ENCODE results near the gene COL27A1. TPM values are rescaled to one million over a fixed set of nuclear protein-coding genes. Genes with fewer than 3 reads are reported as not detected.

The COL27A1 gene
- total and polyA plus RNA-seq, 2 experiments from 2014 or later: 10.5 to 18.0 TPM

- Histone ChIP-seq H3K4me2 (no peak overlapping the region), H3K79me2 (replicated peaks; ENCODE audit: insufficient read depth) (no peaks in the 10 kb centered on the region), H3K27ac (ENCODE audit: low read depth) (no peak overlapping the region), H3K4me1 (ENCODE audit: insufficient read depth) (no peaks in the 10 kb centered on the region), H3K27me3 (ENCODE audit: insufficient read depth) (no peaks in the 10 kb centered on the region), H3F3A (replicated peaks; ENCODE audit: low read depth) (no peaks in the 10 kb centered on the region), H4K20me1 (replicated peaks; ENCODE audit: insufficient read depth) (no peaks in the 10 kb centered on the region), H3K4me3 (no peak overlapping the region), H3K36me3 (ENCODE audit: insufficient read depth) (no peaks in the 10 kb centered on the region), H3K9me2 (ENCODE audit: insufficient read depth) (no peaks in the 10 kb centered on the region), H2AFZ (no peak overlapping the region)
- Mint-ChIP-seq H3K36me3 (ENCODE audit: low read depth) (no peaks in the 10 kb centered on the region; the same call in 2 of the 3 replicates), H3K27ac (no peak overlapping the region), H3K4me3 (no peak overlapping the region), H3K9me3 (no peaks in the 10 kb centered on the region), H3K4me1 (peaks cover 5% of the 10 kb centered on the region; the same call in 2 of the 3 replicates), H3K27me3 (ENCODE audit: insufficient read depth, low read depth, poor library complexity) (peaks cover 5% of the 10 kb centered on the region)
- no peak for ATAC-seq
- DNase-seq (ENCODE audit: low spot score): no peak
- TF ChIP-seq CTCF (conservative IDR thresholded peaks at IDR 0.05; ENCODE audit: low read depth in 2 of 2) (no peak), JUNB (IDR thresholded peaks at IDR 0.05; ENCODE audit: unreplicated experiment) (no peak), CREB1 (CRISPR knock-in tag; IDR thresholded peaks at IDR 0.05; ENCODE audit: low read depth) (no peak), POLR2AphosphoS5 (IDR thresholded peaks at IDR 0.05; ENCODE audit: low read depth) (no peak), REST (IDR thresholded peaks at IDR 0.05; ENCODE audit: unreplicated experiment) (no peak), STAT1 (IDR thresholded peaks at IDR 0.05; ENCODE audit: unreplicated experiment) (no peak), NANOG (IDR thresholded peaks at IDR 0.05; ENCODE audit: borderline replicate concordance) (no peak)
Observed at GRCh38 chr9:114117614-114117995, 37.7 kb upstream of the COL27A1 start.

GRCh38 chr9:114117996-114118830 is 37.1 kb upstream of the COL27A1 start:
- Histone ChIP-seq H3K27ac (ENCODE audit: low read depth) (no peak overlapping the region), H3K4me1 (ENCODE audit: insufficient read depth) (no peaks in the 10 kb centered on the region), H3K36me3 (ENCODE audit: insufficient read depth) (no peaks in the 10 kb centered on the region), H3K4me3 (no peak overlapping the region), H2AFZ (no peak overlapping the region), H3K79me2 (replicated peaks; ENCODE audit: insufficient read depth) (no peaks in the 10 kb centered on the region), H3K4me2 (no peak overlapping the region), H3K27me3 (ENCODE audit: insufficient read depth) (no peaks in the 10 kb centered on the region), H3K9me2 (ENCODE audit: insufficient read depth) (no peaks in the 10 kb centered on the region), H4K20me1 (replicated peaks; ENCODE audit: insufficient read depth) (no peaks in the 10 kb centered on the region), H3F3A (replicated peaks; ENCODE audit: low read depth) (no peaks in the 10 kb centered on the region)
- Mint-ChIP-seq H3K27ac (no peak overlapping the region), H3K27me3 (ENCODE audit: insufficient read depth, low read depth, poor library complexity) (peaks cover 11% of the 10 kb centered on the region), H3K4me3 (no peak overlapping the region), H3K4me1 (peaks cover 5% of the 10 kb centered on the region; the same call in 2 of the 3 replicates), H3K36me3 (ENCODE audit: low read depth) (no peaks in the 10 kb centered on the region; the same call in 2 of the 3 replicates), H3K9me3 (no peaks in the 10 kb centered on the region)
- ATAC-seq (peak; percentile 24; the same call in 1 of the 3 replicates), DNase-seq (ENCODE audit: low spot score) (no peak)
- TF ChIP-seq ZNF462 (CRISPR knock-in tag; IDR thresholded peaks at IDR 0.05): no peak
- TF ChIP-seq ZNF331 (CRISPR knock-in tag; IDR thresholded peaks at IDR 0.05; ENCODE audit: low read depth): no peak
- TF ChIP-seq POLR2AphosphoS5 (IDR thresholded peaks at IDR 0.05; ENCODE audit: low read depth): no peak
- TF ChIP-seq JUNB (IDR thresholded peaks at IDR 0.05; ENCODE audit: unreplicated experiment): no peak

Measured in GM23338 (cell line).